NCI-H524 (cell line): Measurements from ENCODE around the gene HSD3B7.

Experiments
- DNase-seq, 2 experiments: peaks; one replicate each; lab custom pipeline; 2025; lab: John Stamatoyannopoulos, UW

Gene HSD3B7

DNA sequence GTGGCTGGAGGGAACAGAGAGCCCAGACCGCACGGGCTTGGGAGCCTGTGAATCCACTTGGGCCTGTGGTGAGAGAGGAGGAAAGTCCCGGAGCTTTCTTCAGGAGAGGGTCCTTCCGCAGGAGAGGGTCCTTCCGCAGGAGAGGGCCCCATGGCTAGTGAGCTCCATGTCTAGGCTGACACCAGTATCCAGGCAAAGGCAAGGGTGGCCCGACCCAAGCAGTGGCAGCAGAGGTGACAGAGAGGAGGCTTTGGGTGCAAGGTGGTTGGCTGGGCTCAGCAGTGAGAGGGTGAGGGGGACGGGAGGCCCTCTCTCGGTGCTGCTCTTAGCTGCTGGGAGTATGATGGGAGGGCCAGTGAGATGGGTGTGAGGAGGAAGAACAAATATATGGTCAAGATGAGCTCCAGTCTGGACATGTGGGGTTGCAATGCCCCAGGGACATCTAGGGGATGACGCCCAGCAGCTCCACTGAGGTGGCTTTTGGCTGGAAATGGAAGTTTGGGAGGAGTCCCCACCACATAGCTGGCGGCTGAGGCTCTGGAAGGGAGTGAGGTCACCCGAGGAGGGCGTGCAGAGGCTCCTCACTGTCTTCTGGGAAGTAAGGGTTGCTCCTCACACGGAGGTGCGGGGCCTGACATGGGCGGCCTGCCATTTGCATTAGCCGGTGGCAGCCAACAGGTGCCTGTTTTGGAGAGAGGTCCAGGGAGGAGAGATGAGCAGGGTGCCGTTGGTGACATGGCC lies 2.3 kb upstream of the HSD3B7 start:
- no peak for DNase-seq

DNA sequence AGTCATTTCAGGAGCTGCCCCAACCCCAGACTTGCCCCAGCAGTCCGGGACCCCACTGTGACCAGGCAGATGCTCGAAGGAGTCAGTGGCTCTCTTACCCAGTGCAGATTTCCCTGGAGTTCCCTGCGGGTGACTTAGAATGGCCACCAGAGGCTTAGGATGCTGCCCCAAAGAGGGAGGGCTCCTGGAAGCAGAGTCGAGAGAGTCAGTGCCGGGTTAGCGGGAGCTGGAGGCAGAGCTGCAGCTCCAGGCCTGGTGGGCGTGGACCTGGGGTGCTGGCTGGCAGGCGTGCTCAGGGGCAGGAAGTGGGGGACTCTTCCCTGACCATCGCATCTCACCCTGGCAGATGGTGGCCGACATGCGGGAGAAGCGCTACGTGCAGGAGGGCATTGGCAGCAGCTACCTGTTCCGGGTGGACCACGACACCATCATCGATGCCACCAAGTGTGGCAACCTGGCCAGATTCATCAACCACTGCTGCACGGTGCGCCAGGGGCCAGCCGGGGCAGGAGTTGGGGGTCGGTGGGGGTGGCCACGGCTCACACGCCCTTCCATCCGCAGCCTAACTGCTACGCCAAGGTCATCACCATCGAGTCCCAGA lies 1.6 kb upstream of the HSD3B7 start:
- DNase-seq, result no peak

DNA sequence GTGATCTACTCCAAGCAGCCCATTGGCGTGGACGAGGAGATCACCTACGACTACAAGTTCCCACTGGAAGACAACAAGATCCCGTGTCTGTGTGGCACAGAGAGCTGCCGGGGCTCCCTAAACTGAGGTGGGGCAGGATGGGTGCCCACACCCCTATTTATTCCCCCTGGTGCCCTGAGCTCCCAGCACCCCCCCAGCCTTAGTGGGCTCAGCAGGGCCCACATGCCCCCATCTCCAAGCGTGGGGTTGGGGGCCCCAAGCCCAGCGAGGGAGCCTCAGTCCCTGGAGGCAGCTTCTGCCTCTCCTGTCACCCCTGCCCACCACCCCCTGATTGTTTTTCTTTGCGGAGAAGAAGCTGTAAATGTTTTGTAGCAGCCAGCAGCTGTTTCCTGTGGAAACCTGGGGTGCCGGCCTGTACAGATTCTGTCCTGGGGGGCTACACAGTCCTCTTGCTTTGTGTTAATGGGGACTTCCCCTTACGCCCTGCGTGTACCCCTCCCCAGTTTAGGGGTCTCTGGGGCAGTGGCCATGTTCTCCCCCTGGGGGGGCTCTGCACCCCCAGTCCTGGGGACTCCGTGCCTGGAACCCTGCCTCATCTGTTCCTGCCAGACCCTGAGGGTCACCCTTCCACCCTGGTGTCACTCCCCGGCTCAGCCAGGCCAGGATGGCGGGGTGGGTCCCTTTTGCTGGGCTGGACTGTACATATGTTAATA lies 953 bp upstream of the HSD3B7 start:
- no peak for DNase-seq

DNA sequence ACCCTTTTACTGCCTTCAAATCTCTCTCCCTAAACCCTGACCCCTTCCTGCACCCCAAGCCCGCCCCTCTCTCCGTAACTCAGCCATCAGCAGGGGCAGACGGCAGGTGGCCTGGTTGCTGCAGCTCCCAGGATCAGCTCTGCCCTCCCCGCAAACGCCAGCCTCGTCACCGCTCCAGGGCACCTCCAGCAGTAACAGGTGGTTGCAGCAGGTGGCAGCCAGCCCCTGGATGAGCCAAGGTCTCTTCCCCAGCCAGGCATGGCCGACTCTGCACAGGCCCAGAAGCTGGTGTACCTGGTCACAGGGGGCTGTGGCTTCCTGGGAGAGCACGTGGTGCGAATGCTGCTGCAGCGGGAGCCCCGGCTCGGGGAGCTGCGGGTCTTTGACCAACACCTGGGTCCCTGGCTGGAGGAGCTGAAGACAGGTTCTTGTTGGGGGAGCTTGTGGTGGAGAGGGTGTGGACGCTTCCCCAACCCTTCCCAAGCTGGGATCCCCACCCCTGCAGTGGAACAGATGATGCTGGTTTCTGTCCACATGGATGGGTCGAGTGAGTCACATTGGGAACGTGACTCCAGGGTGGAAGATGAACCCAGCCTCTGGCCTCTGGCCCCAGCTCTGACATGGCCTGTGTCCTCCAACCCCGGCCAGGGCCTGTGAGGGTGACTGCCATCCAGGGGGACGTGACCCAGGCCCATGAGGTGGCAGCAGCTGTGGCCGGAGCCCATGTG lies 558 bp downstream of the HSD3B7 start:
- DNase-seq, result peak; percentile 62 to 75

DNA sequence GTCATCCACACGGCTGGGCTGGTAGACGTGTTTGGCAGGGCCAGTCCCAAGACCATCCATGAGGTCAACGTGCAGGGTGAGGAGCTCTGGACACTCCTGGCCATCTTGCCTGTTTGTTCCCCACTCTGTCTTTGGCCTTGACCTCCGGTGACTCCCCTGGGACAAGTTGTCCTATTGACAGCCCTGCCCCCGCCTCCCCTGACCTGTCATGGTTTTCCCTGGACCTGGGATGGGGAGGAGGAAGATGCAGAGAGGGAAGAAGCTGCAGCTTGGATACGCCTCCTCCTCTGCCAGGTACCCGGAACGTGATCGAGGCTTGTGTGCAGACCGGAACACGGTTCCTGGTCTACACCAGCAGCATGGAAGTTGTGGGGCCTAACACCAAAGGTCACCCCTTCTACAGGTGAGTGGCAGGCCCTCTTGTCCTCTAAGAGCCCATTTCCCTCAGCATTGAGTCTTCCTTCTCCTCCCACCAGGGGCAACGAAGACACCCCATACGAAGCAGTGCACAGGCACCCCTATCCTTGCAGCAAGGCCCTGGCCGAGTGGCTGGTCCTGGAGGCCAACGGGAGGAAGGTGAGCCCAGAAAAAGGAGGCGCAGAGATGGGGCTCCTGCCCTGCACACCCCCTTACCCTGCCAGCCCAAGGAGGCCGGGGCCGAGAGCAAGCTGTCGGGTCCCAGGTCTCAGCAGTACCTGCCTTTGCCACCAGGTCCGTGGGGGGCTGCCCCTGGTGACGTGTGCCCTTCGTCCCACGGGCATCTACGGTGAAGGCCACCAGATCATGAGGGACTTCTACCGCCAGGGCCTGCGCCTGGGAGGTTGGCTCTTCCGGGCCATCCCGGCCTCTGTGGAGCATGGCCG lies 1.4 kb downstream of the HSD3B7 start:
- DNase-seq, result no peak

DNA sequence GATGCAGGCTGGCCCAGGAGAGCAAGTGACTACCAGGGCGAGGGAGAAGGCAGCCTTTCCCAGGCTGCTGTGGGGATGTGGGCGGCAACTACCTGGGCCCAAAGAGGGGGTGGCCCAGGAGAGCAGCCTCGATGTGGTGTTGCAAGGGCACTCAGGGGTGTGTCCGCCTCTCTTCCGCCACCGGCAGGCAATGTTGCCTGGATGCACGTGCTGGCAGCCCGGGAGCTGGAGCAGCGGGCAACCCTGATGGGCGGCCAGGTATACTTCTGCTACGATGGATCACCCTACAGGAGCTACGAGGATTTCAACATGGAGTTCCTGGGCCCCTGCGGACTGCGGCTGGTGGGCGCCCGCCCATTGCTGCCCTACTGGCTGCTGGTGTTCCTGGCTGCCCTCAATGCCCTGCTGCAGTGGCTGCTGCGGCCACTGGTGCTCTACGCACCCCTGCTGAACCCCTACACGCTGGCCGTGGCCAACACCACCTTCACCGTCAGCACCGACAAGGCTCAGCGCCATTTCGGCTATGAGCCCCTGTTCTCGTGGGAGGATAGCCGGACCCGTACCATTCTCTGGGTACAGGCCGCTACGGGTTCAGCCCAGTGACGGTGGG lies 2.7 kb downstream of the HSD3B7 start:
- DNase-seq, result no peak

DNA sequence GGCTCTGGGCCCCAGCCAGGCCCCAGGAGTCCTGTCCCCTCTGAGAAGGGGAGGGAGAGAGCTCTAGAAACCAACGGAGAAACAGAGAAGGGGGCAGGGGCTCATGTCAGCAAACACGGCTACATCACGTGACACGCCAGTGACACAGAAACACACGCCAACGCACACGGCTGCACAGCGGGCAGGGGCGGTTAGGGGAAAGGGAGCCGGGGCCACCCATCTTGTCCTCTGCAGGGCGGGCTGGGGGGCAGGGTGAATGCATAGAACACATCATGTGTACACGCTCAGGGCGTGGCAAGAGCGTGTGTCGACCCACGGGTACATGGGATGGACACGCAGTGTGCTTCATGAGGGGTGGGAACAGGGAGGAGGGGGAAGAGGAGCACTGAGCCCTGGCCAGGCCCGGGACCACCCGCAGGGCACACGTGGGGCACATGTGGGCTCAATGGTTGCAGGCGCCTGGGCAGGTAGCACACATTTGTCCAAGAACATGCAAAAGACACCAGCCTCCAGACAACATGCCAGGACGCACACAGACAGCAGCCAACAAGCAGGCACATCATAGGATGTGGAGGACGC lies 4.6 kb downstream of the HSD3B7 start:
- DNase-seq, result no peak

DNA sequence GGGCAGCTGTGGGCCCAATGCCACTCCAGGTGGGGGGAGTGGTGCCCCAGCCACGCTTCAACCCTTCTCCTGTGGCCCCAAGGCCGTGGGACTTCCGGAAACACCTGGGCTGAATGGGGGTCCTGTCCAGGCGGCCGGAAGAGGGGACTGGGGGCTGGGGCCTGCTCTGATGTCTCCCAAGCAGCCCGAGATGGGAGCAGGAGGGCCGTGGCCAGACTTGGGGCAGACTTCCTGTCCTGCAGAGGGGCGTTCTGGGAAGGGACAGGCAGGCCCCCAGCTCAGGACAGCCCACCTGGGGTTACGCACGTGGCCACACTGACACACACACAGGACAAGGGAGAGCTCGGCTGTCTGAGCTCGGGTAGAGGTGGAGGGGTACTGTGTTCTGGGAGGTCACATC lies 5.1 kb downstream of the HSD3B7 start:
- DNase-seq, result no peak

DNA sequence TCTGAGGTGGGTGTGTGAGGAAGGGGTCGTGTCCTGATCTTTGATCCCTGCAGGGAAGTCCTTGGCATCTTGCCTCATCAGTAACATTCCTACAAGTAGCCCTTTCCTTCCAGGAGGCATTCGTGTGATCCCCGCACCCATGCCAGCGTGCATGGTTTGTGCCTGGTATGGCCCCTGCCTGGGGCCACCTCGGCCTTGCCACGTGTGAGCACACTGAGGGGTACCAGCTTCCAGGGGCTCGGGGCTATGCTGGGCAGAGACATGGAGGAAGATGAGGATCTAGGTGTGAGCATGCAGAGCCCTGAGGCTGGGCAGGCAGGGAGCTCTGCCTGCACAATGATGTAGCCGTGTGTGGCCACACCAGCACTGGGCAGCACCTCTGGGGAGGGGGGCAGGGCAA lies 6.0 kb downstream of the HSD3B7 start:
- DNase-seq, result no peak

DNA sequence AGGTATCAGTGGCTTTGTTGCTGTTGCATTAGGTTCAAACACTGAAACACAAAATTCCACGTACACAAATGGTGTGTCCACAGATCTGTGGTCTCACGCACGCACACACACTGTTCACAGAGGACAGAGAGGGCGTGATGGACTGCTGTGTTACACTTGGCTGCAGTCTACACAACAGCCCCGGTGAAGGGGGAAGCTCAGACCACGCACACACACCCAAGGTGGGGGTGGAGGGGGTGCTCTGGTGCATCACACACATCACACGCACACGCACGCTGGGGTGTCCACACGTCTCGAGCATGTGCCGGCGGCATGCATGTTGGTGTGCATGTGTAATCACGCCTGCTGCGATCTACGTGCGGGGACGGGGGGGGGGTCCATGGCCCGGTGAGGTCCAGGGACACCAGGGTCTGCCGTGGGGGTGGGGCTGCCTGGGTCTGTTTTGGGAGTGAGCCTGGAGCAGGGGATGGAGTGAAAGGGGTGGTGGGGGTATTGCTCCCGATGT lies 7.3 kb downstream of the HSD3B7 start:
- DNase-seq, result no peak

DNA sequence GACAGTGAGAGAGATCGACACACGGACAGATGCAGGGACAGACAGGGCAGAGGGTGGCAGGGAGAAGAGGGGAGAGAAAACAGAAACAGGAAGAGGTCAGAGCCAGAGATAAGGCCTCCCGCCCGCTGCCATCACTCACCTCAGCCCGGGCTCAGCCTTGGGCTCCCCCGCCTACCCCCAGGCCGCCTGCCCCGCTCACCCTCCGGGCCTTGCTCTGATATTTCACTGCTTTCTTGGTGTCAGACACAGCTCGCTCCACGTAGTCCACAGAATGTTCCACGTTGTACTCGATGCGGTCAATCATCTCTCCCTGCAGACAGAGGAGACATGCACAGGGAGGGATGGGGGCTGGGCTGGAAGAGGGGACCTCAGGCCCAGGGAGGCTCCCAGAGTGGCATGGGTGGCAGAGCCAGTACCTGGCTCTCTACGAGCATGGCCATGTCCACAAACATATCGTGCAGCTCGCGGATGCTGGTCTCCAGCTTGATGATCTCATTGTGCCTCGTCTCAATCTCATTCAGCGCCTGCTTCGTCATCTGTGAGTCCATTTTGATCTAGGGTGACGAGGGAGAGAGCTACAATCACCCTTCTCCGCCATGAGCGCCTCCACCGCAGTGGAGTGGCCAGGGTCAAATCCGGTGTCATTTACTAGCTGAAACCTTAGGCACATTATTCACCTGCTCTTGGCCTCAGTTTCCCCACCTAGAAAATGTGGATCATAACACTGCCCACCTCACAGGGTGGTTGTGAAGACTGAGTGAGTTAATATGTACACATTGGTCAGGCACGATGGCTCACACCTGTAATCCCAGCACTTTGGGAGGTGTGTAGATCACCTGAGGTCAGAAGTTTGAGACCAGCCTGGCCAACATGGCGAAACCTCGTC lies 8.2 kb downstream of the HSD3B7 start:
- DNase-seq, result no peak

DNA sequence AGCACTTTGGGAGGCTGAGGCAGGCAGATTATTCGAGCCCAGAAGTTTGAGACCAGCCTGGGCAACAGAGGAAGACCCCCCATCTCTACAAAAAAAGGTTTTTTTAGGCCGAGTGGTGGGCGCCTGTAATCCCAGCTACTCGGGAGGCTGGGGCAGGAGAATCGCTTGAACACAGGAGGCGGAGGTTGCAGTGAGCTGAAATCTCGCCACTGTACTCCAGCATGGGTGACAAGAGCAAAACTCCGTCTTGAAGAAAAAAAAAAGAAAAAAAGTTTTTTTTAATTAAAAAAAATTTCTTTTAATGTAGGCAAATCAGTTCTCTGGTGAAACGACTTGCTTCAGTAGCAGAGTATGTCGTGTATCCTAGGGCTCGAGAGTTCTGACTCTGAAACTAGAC lies 10.9 kb downstream of the HSD3B7 start:
- no peak for DNase-seq

DNA sequence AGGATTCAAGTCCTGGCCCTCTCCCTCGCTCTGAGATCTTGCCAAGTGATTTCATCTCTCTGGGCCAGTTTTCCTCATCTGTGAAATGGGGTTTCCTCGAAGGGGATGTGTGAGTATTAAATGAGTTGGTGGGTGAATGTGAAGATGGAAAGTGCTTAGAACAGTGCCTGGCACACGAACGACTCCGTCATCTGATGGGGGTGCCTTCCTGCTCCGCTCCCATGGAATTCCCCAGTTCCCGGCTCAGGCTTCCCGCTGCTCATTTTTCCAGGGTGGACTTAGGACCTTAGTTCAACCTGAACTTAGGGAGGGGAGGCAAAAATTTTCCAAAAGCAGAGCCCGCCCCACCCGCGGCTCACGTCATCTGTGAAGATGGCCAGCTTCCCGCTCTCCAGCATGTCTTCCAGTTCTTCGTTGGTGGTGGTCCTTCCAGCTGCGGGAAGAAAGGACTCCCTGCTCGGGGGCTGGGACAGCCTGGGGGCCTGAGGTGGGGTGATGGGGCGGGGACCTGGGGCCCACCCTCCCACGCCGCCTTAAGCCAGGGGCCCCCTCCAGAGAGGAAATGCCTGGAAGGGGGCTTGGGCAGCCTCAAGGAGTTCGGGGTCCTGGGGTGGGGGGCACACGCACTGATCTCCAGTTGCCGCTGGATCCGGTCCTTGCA lies 11.4 kb downstream of the HSD3B7 start:
- no peak for DNase-seq

DNA sequence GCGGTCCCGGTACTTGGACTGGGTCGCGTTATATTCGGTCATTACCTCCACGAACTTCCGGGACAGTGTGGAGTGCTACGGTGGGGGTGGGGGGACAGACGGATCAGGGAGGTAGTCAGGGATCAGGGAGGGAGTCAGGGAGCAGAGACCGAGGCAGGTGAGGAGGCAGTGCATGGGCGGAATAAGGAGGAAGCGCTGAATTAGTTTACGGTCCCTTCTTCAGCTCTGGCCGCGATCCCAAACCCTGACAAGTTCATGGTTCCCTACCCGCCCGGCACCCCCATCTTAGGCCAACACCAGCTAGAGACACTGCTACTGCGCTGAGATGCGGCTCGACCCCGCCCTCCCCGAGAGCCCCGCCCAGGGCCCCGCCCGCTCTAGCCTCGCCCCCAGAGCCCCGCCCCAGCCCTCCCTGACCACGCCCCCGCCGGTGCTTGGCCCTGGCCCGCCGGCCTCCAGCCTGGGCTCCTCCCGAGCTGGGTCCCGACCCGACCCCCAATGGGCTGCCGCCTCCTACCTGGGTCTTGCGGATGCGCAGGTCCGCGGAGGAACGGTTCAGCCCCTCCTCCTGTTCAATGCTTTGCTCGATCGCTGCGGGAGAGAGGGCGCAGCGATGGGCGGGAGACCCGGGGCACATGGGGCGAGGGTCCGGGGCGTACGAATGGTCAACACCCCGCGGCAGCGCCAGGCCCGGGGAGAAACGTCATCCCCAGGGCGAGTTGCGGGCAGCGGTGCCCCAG lies 12.1 kb downstream of the HSD3B7 start:
- DNase-seq, result no peak

DNA sequence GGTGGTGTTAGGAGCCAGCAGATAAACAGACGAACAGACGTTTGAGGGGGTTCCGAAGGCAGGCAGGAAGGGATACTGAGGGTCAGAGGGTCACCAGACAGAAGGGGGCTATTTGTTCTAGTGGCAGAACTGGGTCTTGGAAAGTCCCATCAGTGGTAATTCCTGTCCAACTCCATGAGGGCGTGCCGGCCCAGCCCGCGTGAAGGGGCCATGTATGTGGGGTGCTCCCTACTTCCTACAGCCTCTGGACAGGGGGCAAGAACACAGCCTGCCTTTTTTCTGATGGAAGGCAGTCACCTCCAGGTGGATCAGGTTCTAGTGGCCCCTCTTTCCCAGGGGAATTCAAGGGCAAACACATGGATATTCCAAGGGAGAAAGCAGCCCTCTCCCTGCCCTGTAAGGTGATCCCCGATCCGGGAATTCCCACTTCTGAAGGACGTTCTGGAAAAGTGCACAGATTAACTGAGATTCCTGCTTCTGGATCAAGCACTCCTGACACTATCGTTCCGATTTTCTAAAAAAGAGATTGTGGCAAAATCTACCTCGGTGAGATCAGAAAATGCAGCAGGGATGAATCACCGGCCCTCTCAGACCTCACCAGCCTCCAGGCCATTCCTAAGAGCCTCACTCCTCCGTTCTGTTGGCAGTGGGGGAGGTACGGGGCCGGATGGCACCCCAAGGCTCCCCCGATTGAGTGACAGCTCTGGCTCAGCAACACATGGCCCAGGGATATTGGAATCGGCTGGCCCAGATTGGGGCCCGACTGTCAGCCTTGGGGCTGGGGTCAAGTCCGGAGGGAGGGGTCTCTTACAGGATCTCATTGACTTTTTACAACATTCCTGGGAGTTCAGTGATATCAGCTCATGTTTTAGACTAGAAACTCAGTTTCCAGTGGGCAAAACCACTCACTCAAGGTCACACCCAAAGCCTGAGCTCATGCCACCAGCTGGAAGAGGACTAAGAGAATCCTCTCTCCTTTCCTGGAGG lies 13.0 kb downstream of the HSD3B7 start:
- no peak for DNase-seq

DNA sequence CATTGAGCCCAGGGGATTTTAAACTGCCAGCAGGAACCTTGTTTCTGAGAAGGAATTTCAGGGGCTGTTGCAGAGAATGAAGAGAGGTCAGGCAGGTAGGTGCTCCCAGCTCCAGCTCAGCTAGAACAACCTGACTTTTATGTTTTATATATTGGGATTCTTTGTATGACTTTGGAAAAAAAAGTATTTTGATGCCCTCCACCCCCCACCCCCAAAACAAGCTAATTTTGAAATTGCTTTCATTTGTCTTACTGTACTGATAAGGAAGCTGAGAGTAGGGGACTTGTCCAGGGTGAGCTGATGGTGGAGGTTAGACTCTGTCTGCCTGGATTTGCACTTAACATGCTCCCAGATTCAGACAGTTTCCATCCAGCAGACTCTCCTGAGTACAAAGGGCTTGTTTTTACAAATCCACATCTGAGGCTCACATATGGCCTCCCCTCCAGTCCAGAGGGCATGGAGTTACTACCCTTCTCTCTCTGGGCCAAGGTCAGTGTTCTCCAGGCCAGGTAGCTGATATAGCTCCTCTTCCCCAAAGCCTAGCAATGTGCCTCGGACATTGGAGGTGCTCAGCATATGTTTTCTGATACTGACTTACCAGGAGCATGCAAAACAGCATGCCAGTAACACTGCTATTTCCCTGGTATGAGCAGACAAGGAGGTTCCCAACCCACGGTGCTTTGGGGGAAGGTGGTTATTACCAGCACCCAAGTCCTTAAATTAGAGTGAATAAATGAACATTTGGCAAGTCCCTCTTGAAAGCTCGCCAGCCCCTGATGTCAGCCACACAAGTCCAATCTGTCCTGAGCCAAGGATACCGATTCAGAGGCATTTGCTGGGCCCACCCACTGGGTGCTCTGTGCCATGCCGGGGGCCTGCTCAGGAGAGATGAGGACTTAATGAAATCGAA lies 14.1 kb downstream of the HSD3B7 start:
- peak in 1 of 2 experiments; percentile 38 for DNase-seq
